ENCODE results near the gene REPIN1. TPM values are rescaled to one million over a fixed set of nuclear protein-coding genes. Genes with fewer than 3 reads are reported as not detected.

Gene REPIN1
- total RNA-seq, 1 donor from 2014 or later = 224 TPM

DNA sequence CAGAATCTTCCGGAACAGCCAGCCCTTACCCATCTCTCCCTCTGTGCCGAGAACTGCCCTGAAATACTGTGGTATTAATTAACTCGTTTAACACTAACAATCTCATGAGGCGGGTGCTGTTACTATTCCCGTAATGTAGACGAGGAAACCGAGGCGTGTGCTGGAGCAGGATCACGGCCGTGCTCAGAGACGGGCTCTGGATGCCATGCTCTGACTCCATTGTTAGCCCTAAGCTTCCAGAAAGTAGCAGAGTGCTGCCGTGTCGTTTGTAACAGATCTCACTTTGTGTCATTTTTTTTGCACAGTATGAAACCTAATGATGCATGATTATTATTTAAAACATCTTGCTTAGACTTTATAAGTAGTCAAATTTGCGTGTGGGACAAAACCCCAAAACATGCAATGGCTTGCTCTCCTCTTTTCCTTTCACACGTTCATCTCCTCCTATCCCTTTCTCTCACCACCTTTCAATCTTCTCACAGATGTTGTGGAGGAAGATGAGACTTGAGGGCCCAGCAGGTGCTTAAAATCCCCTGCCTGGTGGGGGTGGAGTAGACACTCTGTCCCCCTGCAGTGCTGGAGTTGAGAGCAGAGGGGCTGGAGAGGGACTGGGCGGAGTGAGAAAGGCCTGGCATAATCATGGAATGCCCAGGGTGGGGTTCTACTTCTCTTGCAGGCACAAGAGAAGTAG lies 44.8 kb upstream of the REPIN1 start:
- H3K27me3 Mint-ChIP-seq (ENCODE audit: low read depth) = no peaks in the 10 kb centered on the region
- H3K27ac Mint-ChIP-seq (ENCODE audit: unreplicated experiment) = peak overlapping the region; percentile 92
- DNase-seq (ENCODE audit: low read depth, low spot score) = no peak
- TF ChIP-seq, protein P1, sequence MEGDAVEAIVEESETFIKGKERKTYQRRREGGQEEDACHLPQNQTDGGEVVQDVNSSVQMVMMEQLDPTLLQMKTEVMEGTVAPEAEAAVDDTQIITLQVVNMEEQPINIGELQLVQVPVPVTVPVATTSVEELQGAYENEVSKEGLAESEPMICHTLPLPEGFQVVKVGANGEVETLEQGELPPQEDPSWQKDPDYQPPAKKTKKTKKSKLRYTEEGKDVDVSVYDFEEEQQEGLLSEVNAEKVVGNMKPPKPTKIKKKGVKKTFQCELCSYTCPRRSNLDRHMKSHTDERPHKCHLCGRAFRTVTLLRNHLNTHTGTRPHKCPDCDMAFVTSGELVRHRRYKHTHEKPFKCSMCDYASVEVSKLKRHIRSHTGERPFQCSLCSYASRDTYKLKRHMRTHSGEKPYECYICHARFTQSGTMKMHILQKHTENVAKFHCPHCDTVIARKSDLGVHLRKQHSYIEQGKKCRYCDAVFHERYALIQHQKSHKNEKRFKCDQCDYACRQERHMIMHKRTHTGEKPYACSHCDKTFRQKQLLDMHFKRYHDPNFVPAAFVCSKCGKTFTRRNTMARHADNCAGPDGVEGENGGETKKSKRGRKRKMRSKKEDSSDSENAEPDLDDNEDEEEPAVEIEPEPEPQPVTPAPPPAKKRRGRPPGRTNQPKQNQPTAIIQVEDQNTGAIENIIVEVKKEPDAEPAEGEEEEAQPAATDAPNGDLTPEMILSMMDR (conservative IDR thresholded peaks at IDR 0.05) = no peak
- peaks cover 5% of the 10 kb centered on the region for H3K36me3 Mint-ChIP-seq (ENCODE audit: low read depth)
- no peaks in the 10 kb centered on the region for H3K9me3 Mint-ChIP-seq
- H3K4me1 Mint-ChIP-seq = peaks cover 28% of the 10 kb centered on the region
- H3K4me3 Mint-ChIP-seq = peak overlapping the region; percentile 94

DNA sequence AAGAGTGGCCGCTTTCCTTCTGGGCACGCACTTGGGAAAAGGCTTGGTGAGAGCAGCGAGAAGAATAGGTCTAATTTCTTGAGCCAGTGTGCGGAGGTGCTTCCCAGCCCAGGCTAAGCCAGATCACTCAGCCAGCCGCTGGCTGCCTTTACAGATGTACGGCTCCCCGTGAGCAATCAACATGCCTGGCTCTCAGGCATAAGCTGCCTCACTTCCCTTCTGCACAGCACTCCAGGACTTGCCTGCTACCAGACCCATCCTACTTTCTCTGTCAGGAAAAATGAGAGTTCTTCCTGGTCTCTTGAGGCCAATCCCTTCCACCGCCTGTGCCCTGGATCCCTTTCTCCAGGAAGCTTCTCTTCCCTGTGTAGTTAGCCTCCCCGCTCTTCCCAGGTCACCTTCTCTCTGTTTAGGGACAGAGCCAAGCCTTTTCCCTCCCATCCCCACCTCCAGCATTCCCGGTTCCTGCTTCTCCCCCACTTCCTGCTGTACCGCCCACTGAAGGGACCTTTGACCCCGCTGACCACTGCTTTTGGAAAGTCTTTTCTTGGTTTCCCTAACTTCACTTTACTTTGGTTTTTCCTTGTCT lies 44.2 kb upstream of the REPIN1 start:
- peak overlapping the region; percentile 92 for H3K27ac Mint-ChIP-seq (ENCODE audit: unreplicated experiment)
- no peak for DNase-seq (ENCODE audit: low read depth, low spot score)
- no peaks in the 10 kb centered on the region for H3K27me3 Mint-ChIP-seq (ENCODE audit: low read depth)
- peak overlapping the region; percentile 94 for H3K4me3 Mint-ChIP-seq
- H3K4me1 Mint-ChIP-seq = peaks cover 28% of the 10 kb centered on the region
- H3K36me3 Mint-ChIP-seq (ENCODE audit: low read depth) = peaks cover 5% of the 10 kb centered on the region
- TF ChIP-seq, protein P1 (conservative IDR thresholded peaks at IDR 0.05) = no peak
- no peaks in the 10 kb centered on the region for H3K9me3 Mint-ChIP-seq

DNA sequence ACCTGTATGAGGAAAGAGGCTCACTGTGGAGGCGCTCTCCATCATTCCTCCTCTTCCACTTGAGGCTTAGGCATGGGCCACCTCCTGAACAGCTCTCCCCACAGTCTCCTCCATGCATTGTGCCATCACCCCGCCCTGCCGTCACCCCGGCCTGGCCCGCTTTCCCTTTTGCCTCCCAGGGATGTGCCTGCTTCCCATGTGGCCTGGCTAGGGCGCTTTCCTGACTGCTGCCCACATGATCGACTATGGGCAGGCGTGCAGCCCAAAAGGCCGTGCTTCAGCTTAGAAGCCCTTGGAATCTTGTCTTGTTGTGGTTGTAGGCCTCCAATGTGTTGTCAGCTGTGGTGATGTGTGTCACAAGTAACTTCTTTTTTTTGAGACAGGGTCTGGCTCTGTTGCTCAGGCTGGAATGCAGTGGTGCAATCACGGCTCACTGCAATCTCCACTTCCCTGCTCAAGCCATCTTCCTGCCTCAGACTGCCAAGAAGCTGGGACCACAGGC lies 43.5 kb upstream of the REPIN1 start:
- no peaks in the 10 kb centered on the region for H3K27me3 Mint-ChIP-seq (ENCODE audit: low read depth)
- DNase-seq (ENCODE audit: low read depth, low spot score) = no peak
- H3K9me3 Mint-ChIP-seq = no peaks in the 10 kb centered on the region
- H3K4me3 Mint-ChIP-seq = peak overlapping the region; percentile 94
- peaks cover 28% of the 10 kb centered on the region for H3K4me1 Mint-ChIP-seq
- TF ChIP-seq, protein P1 (conservative IDR thresholded peaks at IDR 0.05) = no peak
- H3K27ac Mint-ChIP-seq (ENCODE audit: unreplicated experiment) = no peak overlapping the region
- peaks cover 5% of the 10 kb centered on the region for H3K36me3 Mint-ChIP-seq (ENCODE audit: low read depth)

DNA sequence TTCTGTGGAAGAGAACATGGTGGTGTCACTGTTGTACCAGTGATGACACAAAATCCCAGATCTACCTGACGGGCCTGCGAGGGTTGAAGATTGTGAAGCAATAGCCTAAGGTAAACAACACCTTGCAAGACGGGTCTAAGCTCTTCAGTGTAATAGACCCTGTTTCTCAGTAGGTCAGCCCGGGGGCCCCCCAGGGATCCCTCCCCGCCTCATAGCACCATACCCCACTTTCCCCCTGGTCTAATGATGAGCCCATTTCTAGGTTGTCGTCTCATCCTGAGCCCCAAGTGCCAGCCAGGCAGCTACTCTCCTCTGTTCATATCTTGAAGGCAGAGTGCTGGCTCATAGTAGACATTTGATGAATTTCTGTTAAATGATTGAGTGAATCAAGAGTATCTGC lies 42.7 kb upstream of the REPIN1 start:
- TF ChIP-seq, protein P1 (conservative IDR thresholded peaks at IDR 0.05) = no peak
- H3K27me3 Mint-ChIP-seq (ENCODE audit: low read depth) = no peaks in the 10 kb centered on the region
- H3K36me3 Mint-ChIP-seq (ENCODE audit: low read depth) = peaks cover 5% of the 10 kb centered on the region
- H3K4me1 Mint-ChIP-seq = peaks cover 28% of the 10 kb centered on the region
- no peak overlapping the region for H3K27ac Mint-ChIP-seq (ENCODE audit: unreplicated experiment)
- no peak overlapping the region for H3K4me3 Mint-ChIP-seq
- no peak for DNase-seq (ENCODE audit: low read depth, low spot score)
- H3K9me3 Mint-ChIP-seq = no peaks in the 10 kb centered on the region

DNA sequence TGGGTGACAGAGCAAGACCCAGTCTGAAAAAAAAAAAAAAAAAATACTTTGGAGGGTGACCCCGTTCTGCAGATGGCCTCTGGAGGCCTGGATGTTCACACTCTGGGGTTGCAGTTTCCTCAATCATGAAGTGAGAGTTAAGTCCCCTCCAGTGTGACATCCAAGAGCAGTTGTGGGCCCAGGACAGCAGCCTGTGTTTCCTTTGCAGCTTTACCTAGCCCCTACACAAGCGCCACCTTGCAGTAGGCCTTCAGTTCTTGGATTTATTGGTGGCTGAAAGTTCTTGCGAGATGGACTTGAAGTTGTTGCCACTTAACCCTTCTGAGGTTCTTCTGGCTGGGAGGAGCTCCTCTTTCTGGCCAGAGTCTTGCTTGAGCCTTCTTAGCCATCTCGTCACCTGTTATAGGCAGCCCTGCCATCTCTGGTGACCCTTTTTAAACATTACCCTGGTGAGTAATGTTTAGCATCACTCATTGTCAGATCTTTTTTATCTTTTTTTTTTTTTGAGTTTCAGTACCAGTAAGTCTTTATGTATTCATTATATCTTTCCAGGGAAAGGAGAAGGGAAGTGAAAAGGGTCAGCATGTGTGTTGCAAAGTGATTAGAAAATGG lies 41.9 kb upstream of the REPIN1 start:
- no peak for DNase-seq (ENCODE audit: low read depth, low spot score)
- TF ChIP-seq, protein P1 (conservative IDR thresholded peaks at IDR 0.05) = no peak
- no peak overlapping the region for H3K4me3 Mint-ChIP-seq
- no peaks in the 10 kb centered on the region for H3K9me3 Mint-ChIP-seq
- H3K4me1 Mint-ChIP-seq = peaks cover 28% of the 10 kb centered on the region
- no peaks in the 10 kb centered on the region for H3K27me3 Mint-ChIP-seq (ENCODE audit: low read depth)
- peaks cover 5% of the 10 kb centered on the region for H3K36me3 Mint-ChIP-seq (ENCODE audit: low read depth)
- no peak overlapping the region for H3K27ac Mint-ChIP-seq (ENCODE audit: unreplicated experiment)

Data from neural crest cell (in vitro differentiated cells).